T47D (cell line): ENCODE data around the gene NSUN4.

Source experiments
- DNase-seq, 2 experiments: peaks; one replicate each; pipeline versions ENCODE4 v3.0.0 to v3.0.0-alpha.2; 2011 to 2012; ENCODE audit warnings: low read depth in 1 of 2, low spot score in 1 of 2
- JUND ChIP-seq: IDR thresholded peaks from 2 replicates; pipeline ENCODE4 v1.6.1; 2012; ENCODE audit warnings: low read depth
- in situ Hi-C: cut with HindIII; loops from 2 replicates; pipeline ENCODE4 v1.10.0; 2016; ENCODE audit warnings: low sequenced_read_pairs, low pct_unique_long_range_greater_than_20kb

Gene NSUN4

GRCh38 chr1:46406881-46407608, 66.4 kb downstream of the NSUN4 start:
- TF ChIP-seq JUND: no peak
- no peak for DNase-seq
- in situ Hi-C loops: no loop called here

GRCh38 chr1:46407636-46408035, 67.0 kb downstream of the NSUN4 start:
- no peak for TF ChIP-seq JUND
- no peak for DNase-seq
- in situ Hi-C loops: no loop called here

GRCh38 chr1:46408356-46409062, 67.9 kb downstream of the NSUN4 start:
- DNase-seq: no peak
- TF ChIP-seq JUND: no peak
- in situ Hi-C loops: no loop called here

- in situ Hi-C loops: no loop called here
- no peak for TF ChIP-seq JUND
- no peak for DNase-seq
Observed at GRCh38 chr1:46409063-46409372, 68.4 kb downstream of the NSUN4 start.

- in situ Hi-C loops: no loop called here
- no peak for DNase-seq
- TF ChIP-seq JUND: no peak
Observed at GRCh38 chr1:46410156-46411009, 69.8 kb downstream of the NSUN4 start.

GRCh38 chr1:46411010-46411405, 70.4 kb downstream of the NSUN4 start:
- in situ Hi-C loops: no loop called here
- no peak for TF ChIP-seq JUND
- no peak for DNase-seq
